Naive thymus-derived CD4-positive, alpha-beta T cell (primary cell): ENCODE measurements around the gene SPAG6. TPM values are rescaled to one million over a fixed set of nuclear protein-coding genes. Genes with fewer than 3 reads are reported as not detected.

Experiments used
- ATAC-seq: fragments of 150-1000 bp; cut with Tn5 transposase; 2 replicates; pipeline ENCODE4 v1.10.0; 2021; ENCODE audit warnings: mild to moderate bottlenecking, moderate library complexity
- CTCF ChIA-PET: fragments of 350-600 bp; sonication (Branson Sonifier 250); formaldehyde crosslinking; loops from one replicate; lab custom pipeline; 2021; ENCODE audit warnings: antibody characterized with exemption; lab: Charles Lee
- POLR2A ChIA-PET: fragments of 350-600 bp; sonication (Branson Sonifier 250); formaldehyde crosslinking; loops from one replicate; lab custom pipeline; 2021; ENCODE audit warnings: antibody characterized with exemption, inconsistent platforms; lab: Charles Lee
- DNase-seq, 9 donors: peaks; one replicate each; pipeline versions ENCODE4 v3.0.0 to v3.0.0-alpha.2; 2020 to 2022; ENCODE audit warnings: mixed read lengths in 1 of 9
- H3K27ac ChIP-seq: one replicate; pipeline ENCODE4 v1.7.0; 2013; ENCODE audit warnings: mild to moderate bottlenecking, low read depth, low read length, moderate library complexity
- H3K27me3 ChIP-seq, 2 donors: one replicate each; pipeline ENCODE4 v1.7.0; 2013; ENCODE audit warnings: low read length in 2 of 2, mild to moderate bottlenecking in 2 of 2, moderate library complexity in 2 of 2; ENCODE audit not compliant: control insufficient read depth in 2 of 2, insufficient read depth in 2 of 2
- H3K36me3 ChIP-seq, 3 experiments: 1 replicate in 2 of 3; 2 replicates in 1 of 3; pipeline ENCODE4 v1.7.0; 2013; ENCODE audit warnings: low read length in 3 of 3, mild to moderate bottlenecking in 3 of 3, moderate library complexity in 1 of 3; ENCODE audit not compliant: insufficient read depth in 3 of 3, control insufficient read depth in 2 of 3
- H3K4me1 ChIP-seq, 2 donors: one replicate each; pipeline ENCODE4 v1.7.0; 2013; ENCODE audit warnings: low read length in 2 of 2, mild to moderate bottlenecking in 2 of 2, moderate library complexity in 1 of 2; ENCODE audit not compliant: control insufficient read depth in 2 of 2, insufficient read depth in 2 of 2
- H3K4me3 ChIP-seq: 2 replicates; pipeline ENCODE4 v1.7.0; 2013; ENCODE audit warnings: mild to moderate bottlenecking, low read length
- H3K9me3 ChIP-seq, 3 experiments: 1 replicate in 2 of 3; 2 replicates in 1 of 3; pipeline ENCODE4 v1.7.0; 2013; ENCODE audit warnings: low read length in 3 of 3; ENCODE audit not compliant: control insufficient read depth in 2 of 3
- H3K27ac Mint-ChIP-seq, 9 donors: one replicate each; pipeline ENCODE4 v1.8.0; 2020 to 2022; ENCODE audit warnings: mixed read lengths in 9 of 9, mild to moderate bottlenecking in 8 of 9, moderate library complexity in 5 of 9, inconsistent platforms in 2 of 9
- H3K27me3 Mint-ChIP-seq, 5 donors: one replicate each; pipeline ENCODE4 v1.8.0; 2021 to 2022; ENCODE audit warnings: mixed read lengths in 5 of 5, mild to moderate bottlenecking in 1 of 5
- H3K36me3 Mint-ChIP-seq, 5 donors: one replicate each; pipeline ENCODE4 v1.8.0; 2020 to 2022; ENCODE audit warnings: mixed read lengths in 5 of 5, mild to moderate bottlenecking in 3 of 5, inconsistent platforms in 1 of 5
- H3K4me1 Mint-ChIP-seq, 7 donors: one replicate each; pipeline ENCODE4 v1.8.0; 2020 to 2022; ENCODE audit warnings: mixed read lengths in 7 of 7, mild to moderate bottlenecking in 3 of 7, inconsistent platforms in 1 of 7
- H3K4me3 Mint-ChIP-seq, 10 donors: one replicate each; pipeline ENCODE4 v1.8.0; 2020 to 2022; ENCODE audit warnings: mild to moderate bottlenecking in 10 of 10, mixed read lengths in 10 of 10, moderate library complexity in 6 of 10, inconsistent platforms in 2 of 10
- H3K9me3 Mint-ChIP-seq, 11 donors: one replicate each; pipeline ENCODE4 v1.8.0; 2020 to 2022; ENCODE audit warnings: mixed read lengths in 11 of 11, mild to moderate bottlenecking in 4 of 11, inconsistent platforms in 1 of 11, moderate library complexity in 1 of 11
- intact Hi-C, 2 donors: fragments of 100-400 bp; cut with micrococcal nuclease; formaldehyde crosslinking; loops; one replicate each; pipeline ENCODE4 v1.15.1; 2023
- polyA plus RNA-seq, 2 donors: library from polyadenylated mRNA; unstranded; fragments of 300-500 nt; fragmentation: Illumina TruSeq; gene quantifications; one replicate each; pipeline ENCODE4 v1.2.3, GENCODE V29; 2021
- total RNA-seq, 6 experiments: library from RNA in 5 of 6; stranded (reverse) in 5 of 6; gene quantifications; 1 replicate in 5 of 6; 2 replicates in 1 of 6; pipeline ENCODE4 v1.2.3 and lab custom pipeline; 2021 to 2026

Gene SPAG6
- total and polyA plus RNA-seq, 7 experiments from 2014 or later, result 0.46 to 0.93 TPM; not detected in 5

- intact Hi-C loops, result loop anchor here (1.0 to 10.0 kb wide), 28 partner anchors 38 to 1002 kb away; partner anchors contain the start of genes COMMD3 (in 2 of the 2), DNAJC1 (in 2 of the 2), MLLT10 (in 2 of the 2) and MSRB2 (in 2 of the 2)
- H3K27ac Mint-ChIP-seq, result peak overlapping the region; percentile 96 to 98 (median 98)
- ChIA-PET POLR2A (interaction anchor here (0.6 to 3.7 kb wide), 43 partner anchors 9 to 1005 kb away, joined by 3 to 38 read pairs (median 4); partner anchors contain the start of genes COMMD3, DNAJC1, SKIDA1 and SPAG6), CTCF (interaction anchor here (0.7 to 1.4 kb wide), 5 partner anchors 24 to 967 kb away, joined by 3 to 5 read pairs (median 3); no protein-coding TSS in a partner anchor)
- no peaks in the 10 kb centered on the region for H3K9me3 ChIP-seq
- H3K4me1 Mint-ChIP-seq, result peaks cover 12 to 44% (median 35%) of the 10 kb centered on the region in 7 donors
- peak overlapping the region; percentile 88 for H3K27ac ChIP-seq
- no peaks in the 10 kb centered on the region for H3K27me3 ChIP-seq
- H3K4me3 Mint-ChIP-seq, result peak overlapping the region; percentile 90 to 97 (median 96)
- H3K9me3 Mint-ChIP-seq, result peaks cover 0 to 1% (median 0%) of the 10 kb centered on the region in 11 donors
- peaks cover 0 to 4% (median 0%) of the 10 kb centered on the region in 3 experiments for H3K36me3 ChIP-seq
- H3K4me1 ChIP-seq, result peaks cover 10 to 19% of the 10 kb centered on the region in 2 donors
- H3K36me3 Mint-ChIP-seq, result peaks cover 0 to 12% (median 0%) of the 10 kb centered on the region in 5 donors
- ATAC-seq (peak; percentile 91), DNase-seq (peak; percentile 79 to 93 (median 89))
- peak overlapping the region; percentile 85 for H3K4me3 ChIP-seq
- H3K27me3 Mint-ChIP-seq, result peaks cover 0 to 22% (median 0%) of the 10 kb centered on the region in 5 donors
Measured at GRCh38 chr10:22436893-22437619, 91.8 kb downstream of the SPAG6 start.

- peak overlapping the region; percentile 90 to 97 (median 96) for H3K4me3 Mint-ChIP-seq
- Histone ChIP-seq H3K27me3 (no peaks in the 10 kb centered on the region), H3K4me3 (peak overlapping the region; percentile 85), H3K4me1 (peaks cover 10 to 19% of the 10 kb centered on the region in 2 donors), H3K9me3 (no peaks in the 10 kb centered on the region), H3K36me3 (peaks cover 0 to 4% (median 0%) of the 10 kb centered on the region in 3 experiments), H3K27ac (peak overlapping the region; percentile 88)
- intact Hi-C loops, result loop anchor here (1.0 to 10.0 kb wide), 25 partner anchors 37 to 1001 kb away; partner anchors contain the start of genes DNAJC1 (in 2 of the 2), MLLT10 (in 2 of the 2), MSRB2 (in 2 of the 2) and OTUD1 (in 2 of the 2)
- peaks cover 0 to 12% (median 0%) of the 10 kb centered on the region in 5 donors for H3K36me3 Mint-ChIP-seq
- ChIA-PET POLR2A (interaction anchor here (0.6 to 3.7 kb wide), 25 partner anchors 9 to 1004 kb away, joined by 3 to 38 read pairs (median 4); partner anchors contain the start of genes COMMD3, DNAJC1 and SPAG6), CTCF (interaction anchor here (0.5 to 1.4 kb wide), 3 partner anchors 23 to 427 kb away, joined by 3 to 4 read pairs (median 3); no protein-coding TSS in a partner anchor)
- H3K27me3 Mint-ChIP-seq, result peaks cover 0 to 25% (median 0%) of the 10 kb centered on the region in 5 donors
- DNase-seq, result peak in 3 of 9 donors; percentile 48 to 66 (median 59)
- peak; percentile 35 for ATAC-seq
- peak overlapping the region; percentile 96 to 98 (median 98) for H3K27ac Mint-ChIP-seq
- peaks cover 0 to 1% (median 0%) of the 10 kb centered on the region in 11 donors for H3K9me3 Mint-ChIP-seq
- peaks cover 12 to 44% (median 35%) of the 10 kb centered on the region in 7 donors for H3K4me1 Mint-ChIP-seq
Measured at GRCh38 chr10:22437620-22438588, 92.6 kb downstream of the SPAG6 start.

GRCh38 chr10:22438711-22439110, 93.4 kb downstream of the SPAG6 start:
- ChIA-PET CTCF (no interaction called here), POLR2A (interaction anchor here (0.7 to 3.7 kb wide), 8 partner anchors 16 to 210 kb away, joined by 3 to 38 read pairs (median 12); partner anchors contain the start of gene COMMD3)
- Histone ChIP-seq H3K27ac (no peak overlapping the region), H3K9me3 (no peaks in the 10 kb centered on the region), H3K4me1 (peaks cover 10 to 19% of the 10 kb centered on the region in 2 donors), H3K27me3 (no peaks in the 10 kb centered on the region), H3K36me3 (peaks cover 0 to 4% (median 0%) of the 10 kb centered on the region in 3 experiments), H3K4me3 (peak overlapping the region; percentile 85)
- DNase-seq, result no peak
- peaks cover 0 to 12% (median 0%) of the 10 kb centered on the region in 5 donors for H3K36me3 Mint-ChIP-seq
- intact Hi-C loops, result loop anchor here (5.0 to 10.0 kb wide), 8 partner anchors 219 to 996 kb away; partner anchors contain the start of genes MLLT10 (in 1 of the 2), MSRB2 (in 1 of the 2), OTUD1 (in 1 of the 2) and PIP4K2A (in 1 of the 2)
- H3K9me3 Mint-ChIP-seq, result peaks cover 0 to 1% (median 0%) of the 10 kb centered on the region in 11 donors
- peak overlapping the region; percentile 0 to 98 (median 97) for H3K27ac Mint-ChIP-seq
- peak overlapping the region; percentile 90 to 97 (median 96) for H3K4me3 Mint-ChIP-seq
- H3K27me3 Mint-ChIP-seq, result peaks cover 0 to 21% (median 0%) of the 10 kb centered on the region in 5 donors
- H3K4me1 Mint-ChIP-seq, result peaks cover 12 to 44% (median 35%) of the 10 kb centered on the region in 7 donors
- no peak for ATAC-seq

GRCh38 chr10:22442063-22442462, 96.8 kb downstream of the SPAG6 start:
- H3K36me3 ChIP-seq, result peaks cover 0 to 4% (median 0%) of the 10 kb centered on the region in 3 experiments
- intact Hi-C loops, result no loop called here
- H3K4me1 ChIP-seq, result peaks cover 10 to 13% of the 10 kb centered on the region in 2 donors
- H3K27ac ChIP-seq, result no peak overlapping the region
- no peak for DNase-seq
- no peaks in the 10 kb centered on the region for H3K9me3 ChIP-seq
- peaks cover 0 to 40% (median 3%) of the 10 kb centered on the region in 5 donors for H3K27me3 Mint-ChIP-seq
- peaks cover 9 to 33% (median 29%) of the 10 kb centered on the region in 7 donors for H3K4me1 Mint-ChIP-seq
- no peaks in the 10 kb centered on the region for H3K9me3 Mint-ChIP-seq
- POLR2A ChIA-PET, result interaction anchor here (1.2 kb wide), 1 partner anchor 126 kb away, joined by 3 read pairs; the partner anchor contains the start of gene COMMD3
- no peaks in the 10 kb centered on the region for H3K27me3 ChIP-seq
- CTCF ChIA-PET, result no interaction called here
- no peak overlapping the region for H3K4me3 ChIP-seq
- no peak for ATAC-seq
- H3K27ac Mint-ChIP-seq, result no peak overlapping the region
- no peak overlapping the region for H3K4me3 Mint-ChIP-seq
- H3K36me3 Mint-ChIP-seq, result peaks cover 0 to 12% (median 0%) of the 10 kb centered on the region in 5 donors

GRCh38 chr10:22442468-22442867, 97.2 kb downstream of the SPAG6 start:
- H3K36me3 Mint-ChIP-seq, result peaks cover 0 to 12% (median 0%) of the 10 kb centered on the region in 5 donors
- CTCF ChIA-PET, result no interaction called here
- no peak overlapping the region for H3K4me3 ChIP-seq
- no peak overlapping the region for H3K4me3 Mint-ChIP-seq
- H3K27me3 Mint-ChIP-seq, result peaks cover 0 to 40% (median 3%) of the 10 kb centered on the region in 5 donors
- H3K36me3 ChIP-seq, result peaks cover 0 to 2% (median 0%) of the 10 kb centered on the region in 3 experiments
- no peak for DNase-seq
- peaks cover 10 to 13% of the 10 kb centered on the region in 2 donors for H3K4me1 ChIP-seq
- intact Hi-C loops, result no loop called here
- no peaks in the 10 kb centered on the region for H3K27me3 ChIP-seq
- H3K27ac Mint-ChIP-seq, result no peak overlapping the region
- no peak overlapping the region for H3K27ac ChIP-seq
- H3K4me1 Mint-ChIP-seq, result peaks cover 9 to 33% (median 29%) of the 10 kb centered on the region in 7 donors
- no peaks in the 10 kb centered on the region for H3K9me3 ChIP-seq
- H3K9me3 Mint-ChIP-seq, result no peaks in the 10 kb centered on the region
- POLR2A ChIA-PET, result interaction anchor here (1.2 kb wide), 1 partner anchor 126 kb away, joined by 3 read pairs; the partner anchor contains the start of gene COMMD3
- no peak for ATAC-seq
